Activated CD4-positive, alpha-beta T cell treated with anti-CD3 and anti-CD28 coated beads, Interleukin-2, amount 50 U/mL, for 4 hours (primary cell): ENCODE measurements around the gene PNPLA2.

Experiments
- DNase-seq, 2 experiments: peaks; one replicate each; pipeline ENCODE4 v3.0.0-alpha.2; 2020

PNPLA2 gene

GRCh38 chr11:786235-787083 is 32.3 kb upstream of the PNPLA2 start:
- no peak for DNase-seq

- DNase-seq, result no peak
These were observed 31.5 kb upstream of the PNPLA2 start for GRCh38 chr11:787084-787675.

GRCh38 chr11:788009-788640 is 30.6 kb upstream of the PNPLA2 start:
- no peak for DNase-seq

- no peak for DNase-seq
These were observed 29.5 kb upstream of the PNPLA2 start for GRCh38 chr11:788953-789940.

GRCh38 chr11:789943-790342 is 28.8 kb upstream of the PNPLA2 start, which contains the start of gene CEND1:
Gene CEND1, minus strand, starts transcription at chr11:790090. Its CDS starts 1,514 bp downstream, at chr11:788576.
- DNase-seq, result peak in 1 of 2 experiments; percentile 34

- no peak for DNase-seq
These were observed 27.8 kb upstream of the PNPLA2 start for GRCh38 chr11:790721-791564.

GRCh38 chr11:791658-792534 is 26.8 kb upstream of the PNPLA2 start:
- no peak for DNase-seq

GRCh38 chr11:792535-792821 is 26.2 kb upstream of the PNPLA2 start:
- DNase-seq, result no peak

GRCh38 chr11:792873-793272 is 25.8 kb upstream of the PNPLA2 start:
- no peak for DNase-seq

- DNase-seq, result no peak
These were observed 25.2 kb upstream of the PNPLA2 start for GRCh38 chr11:793556-793955.

GRCh38 chr11:794013-794765 is 24.5 kb upstream of the PNPLA2 start:
- no peak for DNase-seq

- no peak for DNase-seq
These were observed 23.7 kb upstream of the PNPLA2 start for GRCh38 chr11:794766-795633.

- DNase-seq, result peak; percentile 70 to 79
These were observed 22.8 kb upstream of the PNPLA2 start for GRCh38 chr11:795634-796564.

GRCh38 chr11:796565-797295 is 22.0 kb upstream of the PNPLA2 start:
- DNase-seq, result no peak

- DNase-seq, result peak; percentile 50 to 55
These were observed 21.2 kb upstream of the PNPLA2 start for GRCh38 chr11:797296-798092.

- peak; percentile 75 to 79 for DNase-seq
These were observed 20.5 kb upstream of the PNPLA2 start, which contains the start of gene SLC25A22 for GRCh38 chr11:798093-798713. Gene SLC25A22, minus strand, starts transcription at chr11:798281. Its CDS starts 3,275 bp downstream, at chr11:795006.
